ENCODE data around the gene RAD51C.

RAD51C gene

GRCh38 chr17:58703137-58703915, 10.9 kb downstream of the RAD51C start:
- TF ChIP-seq GATA3 (IDR thresholded peaks at IDR 0.05; ENCODE audit: low read depth, low read length) (no peak), GATA2 (IDR thresholded peaks at IDR 0.05; ENCODE audit: low read depth, low read length) (no peak)

GRCh38 chr17:58703916-58704286, 11.5 kb downstream of the RAD51C start:
- TF ChIP-seq GATA3 (IDR thresholded peaks at IDR 0.05; ENCODE audit: low read depth, low read length): no peak
- no peak for TF ChIP-seq GATA2 (IDR thresholded peaks at IDR 0.05; ENCODE audit: low read depth, low read length)

GRCh38 chr17:58706351-58707140, 14.1 kb downstream of the RAD51C start:
- TF ChIP-seq GATA2 (IDR thresholded peaks at IDR 0.05; ENCODE audit: low read depth, low read length) (no peak), GATA3 (IDR thresholded peaks at IDR 0.05; ENCODE audit: low read depth, low read length) (no peak)

GRCh38 chr17:58710948-58711552, 18.6 kb downstream of the RAD51C start:
- no peak for TF ChIP-seq GATA3 (IDR thresholded peaks at IDR 0.05; ENCODE audit: low read depth, low read length)
- no peak for TF ChIP-seq GATA2 (IDR thresholded peaks at IDR 0.05; ENCODE audit: low read depth, low read length)

GRCh38 chr17:58722274-58722673, 29.9 kb downstream of the RAD51C start:
- no peak for TF ChIP-seq GATA3 (IDR thresholded peaks at IDR 0.05; ENCODE audit: low read depth, low read length)

- TF ChIP-seq GATA2 (IDR thresholded peaks at IDR 0.05; ENCODE audit: low read depth, low read length) (no peak), GATA3 (IDR thresholded peaks at IDR 0.05; ENCODE audit: low read depth, low read length) (no peak)
Observed at GRCh38 chr17:58722696-58723095, 30.3 kb downstream of the RAD51C start.

- TF ChIP-seq GATA3 (IDR thresholded peaks at IDR 0.05; ENCODE audit: low read depth, low read length): no peak
- TF ChIP-seq GATA2 (IDR thresholded peaks at IDR 0.05; ENCODE audit: low read depth, low read length): no peak
Observed at GRCh38 chr17:58728798-58729197, 36.4 kb downstream of the RAD51C start.

- no peak for TF ChIP-seq GATA3 (IDR thresholded peaks at IDR 0.05; ENCODE audit: low read depth, low read length)
- no peak for TF ChIP-seq GATA2 (IDR thresholded peaks at IDR 0.05; ENCODE audit: low read depth, low read length)
Observed at GRCh38 chr17:58730937-58731336, 38.5 kb downstream of the RAD51C start.

- TF ChIP-seq GATA2 (IDR thresholded peaks at IDR 0.05; ENCODE audit: low read depth, low read length): no peak
- no peak for TF ChIP-seq GATA3 (IDR thresholded peaks at IDR 0.05; ENCODE audit: low read depth, low read length)
Observed at GRCh38 chr17:58734040-58734439, 41.6 kb downstream of the RAD51C start.

GRCh38 chr17:58734811-58735210, 42.4 kb downstream of the RAD51C start:
- TF ChIP-seq GATA3 (IDR thresholded peaks at IDR 0.05; ENCODE audit: low read depth, low read length): no peak
- no peak for TF ChIP-seq GATA2 (IDR thresholded peaks at IDR 0.05; ENCODE audit: low read depth, low read length)

- no peak for TF ChIP-seq GATA3 (IDR thresholded peaks at IDR 0.05; ENCODE audit: low read depth, low read length)
- no peak for TF ChIP-seq GATA2 (IDR thresholded peaks at IDR 0.05; ENCODE audit: low read depth, low read length)
Observed at GRCh38 chr17:58741121-58741625, 48.8 kb downstream of the RAD51C start.

GRCh38 chr17:58747674-58748073, 55.3 kb downstream of the RAD51C start:
- no peak for TF ChIP-seq GATA2 (IDR thresholded peaks at IDR 0.05; ENCODE audit: low read depth, low read length)

GRCh38 chr17:58753026-58753425, 60.6 kb downstream of the RAD51C start:
- no peak for TF ChIP-seq GATA3 (IDR thresholded peaks at IDR 0.05; ENCODE audit: low read depth, low read length)
- TF ChIP-seq GATA2 (IDR thresholded peaks at IDR 0.05; ENCODE audit: low read depth, low read length): no peak

- TF ChIP-seq GATA3 (IDR thresholded peaks at IDR 0.05; ENCODE audit: low read depth, low read length) (no peak), GATA2 (IDR thresholded peaks at IDR 0.05; ENCODE audit: low read depth, low read length) (no peak)
Observed at GRCh38 chr17:58755269-58755576, 62.8 kb downstream of the RAD51C start.

All from SH-SY5Y (cell line).